GM12873 (cell line): ENCODE measurements around the gene TRIM56.

Experiments used
- TF ChIP-seq, protein P1 (sequence below): IDR thresholded peaks from 2 replicates; pipeline ENCODE4 v1.5.1; 2012; ENCODE audit warnings: low read depth, mild to moderate bottlenecking, moderate library complexity, low read length, control low read depth; ENCODE audit not compliant: insufficient read depth; ENCODE audit errors: missing control alignments

TRIM56 gene, protein sequence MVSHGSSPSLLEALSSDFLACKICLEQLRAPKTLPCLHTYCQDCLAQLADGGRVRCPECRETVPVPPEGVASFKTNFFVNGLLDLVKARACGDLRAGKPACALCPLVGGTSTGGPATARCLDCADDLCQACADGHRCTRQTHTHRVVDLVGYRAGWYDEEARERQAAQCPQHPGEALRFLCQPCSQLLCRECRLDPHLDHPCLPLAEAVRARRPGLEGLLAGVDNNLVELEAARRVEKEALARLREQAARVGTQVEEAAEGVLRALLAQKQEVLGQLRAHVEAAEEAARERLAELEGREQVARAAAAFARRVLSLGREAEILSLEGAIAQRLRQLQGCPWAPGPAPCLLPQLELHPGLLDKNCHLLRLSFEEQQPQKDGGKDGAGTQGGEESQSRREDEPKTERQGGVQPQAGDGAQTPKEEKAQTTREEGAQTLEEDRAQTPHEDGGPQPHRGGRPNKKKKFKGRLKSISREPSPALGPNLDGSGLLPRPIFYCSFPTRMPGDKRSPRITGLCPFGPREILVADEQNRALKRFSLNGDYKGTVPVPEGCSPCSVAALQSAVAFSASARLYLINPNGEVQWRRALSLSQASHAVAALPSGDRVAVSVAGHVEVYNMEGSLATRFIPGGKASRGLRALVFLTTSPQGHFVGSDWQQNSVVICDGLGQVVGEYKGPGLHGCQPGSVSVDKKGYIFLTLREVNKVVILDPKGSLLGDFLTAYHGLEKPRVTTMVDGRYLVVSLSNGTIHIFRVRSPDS

DNA sequence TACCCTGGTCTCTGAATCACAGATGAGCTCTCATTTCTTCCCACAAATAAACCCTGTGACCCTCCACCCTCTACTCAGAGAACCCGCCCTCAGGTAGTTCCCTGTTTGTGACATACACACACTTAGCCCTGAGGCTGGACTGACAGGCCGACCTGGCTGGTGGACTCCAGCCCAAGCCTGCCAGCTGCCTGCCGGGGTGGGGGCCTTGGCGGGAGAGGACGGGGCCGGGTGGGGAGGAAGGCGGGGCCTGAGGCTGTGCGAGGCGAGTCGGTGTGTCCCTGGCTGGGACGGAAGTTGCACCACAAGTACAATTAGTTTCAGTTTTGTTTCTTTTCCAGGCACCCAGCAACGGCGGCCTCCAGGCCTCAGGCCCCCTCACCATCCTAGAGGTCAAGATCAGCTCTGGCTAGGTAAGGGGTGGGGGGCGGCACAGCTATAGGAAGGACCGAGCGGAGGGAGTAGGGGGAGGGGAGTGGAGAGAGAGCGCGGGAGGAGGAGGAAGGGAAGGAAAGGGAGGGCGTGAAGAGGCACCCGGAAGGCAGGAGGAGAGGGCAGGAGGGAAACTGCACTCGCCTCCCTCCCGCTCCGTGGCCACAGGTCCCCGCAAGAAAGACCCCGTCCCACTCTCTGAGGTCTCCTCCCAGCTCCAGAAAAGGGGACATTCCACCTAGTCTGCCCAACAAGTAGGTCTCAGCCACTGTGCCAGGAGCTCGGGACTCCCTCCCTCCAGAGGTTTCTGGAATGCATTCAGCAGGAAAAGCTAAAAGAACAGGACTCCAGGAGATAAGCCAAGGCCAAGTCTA, at the start of gene TRIM56:
Gene TRIM56, plus strand, starts transcription at position 320 of the 803 bp plus-strand sequence. CDS start 1,832 bp downstream, outside the sequence.
- TF ChIP-seq, protein P1, sequence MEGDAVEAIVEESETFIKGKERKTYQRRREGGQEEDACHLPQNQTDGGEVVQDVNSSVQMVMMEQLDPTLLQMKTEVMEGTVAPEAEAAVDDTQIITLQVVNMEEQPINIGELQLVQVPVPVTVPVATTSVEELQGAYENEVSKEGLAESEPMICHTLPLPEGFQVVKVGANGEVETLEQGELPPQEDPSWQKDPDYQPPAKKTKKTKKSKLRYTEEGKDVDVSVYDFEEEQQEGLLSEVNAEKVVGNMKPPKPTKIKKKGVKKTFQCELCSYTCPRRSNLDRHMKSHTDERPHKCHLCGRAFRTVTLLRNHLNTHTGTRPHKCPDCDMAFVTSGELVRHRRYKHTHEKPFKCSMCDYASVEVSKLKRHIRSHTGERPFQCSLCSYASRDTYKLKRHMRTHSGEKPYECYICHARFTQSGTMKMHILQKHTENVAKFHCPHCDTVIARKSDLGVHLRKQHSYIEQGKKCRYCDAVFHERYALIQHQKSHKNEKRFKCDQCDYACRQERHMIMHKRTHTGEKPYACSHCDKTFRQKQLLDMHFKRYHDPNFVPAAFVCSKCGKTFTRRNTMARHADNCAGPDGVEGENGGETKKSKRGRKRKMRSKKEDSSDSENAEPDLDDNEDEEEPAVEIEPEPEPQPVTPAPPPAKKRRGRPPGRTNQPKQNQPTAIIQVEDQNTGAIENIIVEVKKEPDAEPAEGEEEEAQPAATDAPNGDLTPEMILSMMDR = no peak

DNA sequence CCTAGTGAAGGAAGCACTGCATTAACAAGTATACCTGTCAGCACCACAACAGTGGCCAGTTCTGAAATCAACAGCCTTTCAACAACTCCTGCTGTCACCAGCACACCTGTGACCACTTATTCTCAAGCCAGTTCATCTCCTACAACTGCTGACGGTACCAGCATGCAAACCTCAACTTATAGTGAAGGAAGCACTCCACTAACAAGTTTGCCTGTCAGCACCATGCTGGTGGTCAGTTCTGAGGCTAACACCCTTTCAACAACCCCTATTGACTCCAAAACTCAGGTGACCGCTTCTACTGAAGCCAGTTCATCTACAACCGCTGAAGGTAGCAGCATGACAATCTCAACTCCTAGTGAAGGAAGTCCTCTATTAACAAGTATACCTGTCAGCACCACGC, 49.3 kb upstream of the TRIM56 start:
- TF ChIP-seq, protein P1 = no peak

DNA sequence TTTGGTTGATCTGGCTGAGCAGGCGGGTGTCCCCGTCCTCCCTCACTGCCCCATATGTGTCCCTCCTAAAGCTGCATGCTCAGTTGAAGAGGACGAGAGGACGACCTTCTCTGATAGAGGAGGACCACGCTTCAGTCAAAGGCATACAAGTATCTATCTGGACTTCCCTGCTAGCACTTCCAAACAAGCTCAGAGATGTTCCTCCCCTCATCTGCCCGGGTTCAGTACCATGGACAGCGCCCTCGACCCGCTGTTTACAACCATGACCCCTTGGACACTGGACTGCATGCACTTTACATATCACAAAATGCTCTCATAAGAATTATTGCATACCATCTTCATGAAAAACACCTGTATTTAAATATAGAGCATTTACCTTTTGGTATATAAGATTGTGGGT, 26.9 kb upstream of the TRIM56 start:
- TF ChIP-seq, protein P1 = no peak

DNA sequence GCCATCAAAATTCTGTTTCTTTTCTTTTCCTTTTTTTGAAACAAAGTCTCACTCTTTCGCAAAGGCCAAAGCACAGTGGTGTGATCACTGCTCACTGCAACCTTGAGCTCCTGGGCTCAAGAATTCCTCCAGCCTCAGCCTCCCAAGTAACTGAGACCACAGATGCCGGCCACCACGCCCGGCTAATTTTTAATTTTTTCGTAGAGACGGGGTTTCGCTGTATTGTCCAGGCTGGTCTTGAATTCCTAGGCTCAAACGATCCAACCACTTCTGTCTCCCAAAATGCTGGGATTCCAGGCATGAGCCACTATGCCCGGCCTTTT, 25.7 kb upstream of the TRIM56 start:
- TF ChIP-seq, protein P1 = no peak

DNA sequence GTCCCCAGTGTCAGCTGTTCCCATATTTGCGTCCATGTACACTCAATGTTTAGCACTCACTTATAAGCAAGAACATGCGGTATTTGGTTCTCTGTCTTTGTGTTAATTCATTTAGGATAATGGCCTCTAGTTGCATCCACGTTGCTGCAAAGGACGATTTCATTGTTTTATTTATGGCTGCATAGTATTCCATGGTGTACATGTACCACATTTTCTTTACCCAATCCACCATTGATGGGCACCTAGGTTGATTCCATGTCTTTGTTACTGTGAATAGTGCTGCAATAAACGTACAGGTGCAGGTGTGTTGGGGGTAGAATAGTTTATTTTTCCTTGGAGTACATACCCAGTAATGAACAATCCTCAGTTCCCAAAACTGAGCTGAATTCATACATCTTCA, 24.3 kb upstream of the TRIM56 start:
- TF ChIP-seq, protein P1 = no peak

DNA sequence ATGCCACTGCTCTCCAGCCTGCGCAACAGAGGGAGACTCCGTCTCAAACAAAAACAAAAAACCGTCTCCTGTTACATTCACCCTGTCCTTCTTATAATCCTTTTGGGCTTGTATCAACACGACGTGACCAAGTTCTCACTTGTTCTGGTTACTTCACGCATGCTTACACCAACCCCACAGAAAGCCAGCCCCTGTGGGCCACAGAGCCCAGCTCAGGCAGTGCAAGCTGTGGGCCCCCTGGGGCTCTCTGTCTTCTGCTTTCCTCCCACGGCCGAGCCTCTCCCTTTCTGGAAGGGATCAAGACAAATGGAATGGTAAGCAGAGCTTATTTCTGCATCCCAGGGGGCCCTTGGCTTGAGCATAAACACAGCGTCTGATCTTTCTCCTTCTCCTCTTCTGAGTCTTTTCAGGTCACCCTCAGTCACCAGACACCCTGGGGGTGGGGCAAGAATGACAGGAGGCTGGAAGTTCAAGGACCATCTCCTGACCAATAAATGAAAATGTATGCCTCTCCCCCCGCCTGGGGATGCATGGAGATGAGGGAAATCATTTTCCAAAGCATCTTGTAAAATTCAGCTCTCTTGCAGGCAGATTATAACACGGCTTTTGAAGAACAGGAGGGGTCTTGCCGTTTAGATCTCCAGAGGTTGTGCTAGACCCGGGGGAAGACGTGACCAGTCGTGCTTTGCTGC, 19.0 kb upstream of the TRIM56 start:
- TF ChIP-seq, protein P1 = no peak
